ENCODE measurements around the gene SNW1.
A peak's percentile ranks its signal among the peaks of the same experiment; 100 is the strongest.
"Not testable (repeated sequence)": the region's sequence is repeated elsewhere in the genome, so short reads cannot be mapped to it uniquely, and the experiment has no call there.

The SNW1 gene

GRCh38 chr14:77786148-77786547 is 25.2 kb upstream of the SNW1 start:
- Mint-ChIP-seq H3K27me3 (ENCODE audit: low read depth) (peaks cover 5% of the 10 kb centered on the region), H3K4me1 (peaks cover 4% of the 10 kb centered on the region), H3K9me3 (no peaks in the 10 kb centered on the region), H3K4me3 (no peak overlapping the region), H3K27ac (no peak overlapping the region), H3K36me3 (ENCODE audit: low read depth) (no peaks in the 10 kb centered on the region)
- TF ChIP-seq, protein P1, sequence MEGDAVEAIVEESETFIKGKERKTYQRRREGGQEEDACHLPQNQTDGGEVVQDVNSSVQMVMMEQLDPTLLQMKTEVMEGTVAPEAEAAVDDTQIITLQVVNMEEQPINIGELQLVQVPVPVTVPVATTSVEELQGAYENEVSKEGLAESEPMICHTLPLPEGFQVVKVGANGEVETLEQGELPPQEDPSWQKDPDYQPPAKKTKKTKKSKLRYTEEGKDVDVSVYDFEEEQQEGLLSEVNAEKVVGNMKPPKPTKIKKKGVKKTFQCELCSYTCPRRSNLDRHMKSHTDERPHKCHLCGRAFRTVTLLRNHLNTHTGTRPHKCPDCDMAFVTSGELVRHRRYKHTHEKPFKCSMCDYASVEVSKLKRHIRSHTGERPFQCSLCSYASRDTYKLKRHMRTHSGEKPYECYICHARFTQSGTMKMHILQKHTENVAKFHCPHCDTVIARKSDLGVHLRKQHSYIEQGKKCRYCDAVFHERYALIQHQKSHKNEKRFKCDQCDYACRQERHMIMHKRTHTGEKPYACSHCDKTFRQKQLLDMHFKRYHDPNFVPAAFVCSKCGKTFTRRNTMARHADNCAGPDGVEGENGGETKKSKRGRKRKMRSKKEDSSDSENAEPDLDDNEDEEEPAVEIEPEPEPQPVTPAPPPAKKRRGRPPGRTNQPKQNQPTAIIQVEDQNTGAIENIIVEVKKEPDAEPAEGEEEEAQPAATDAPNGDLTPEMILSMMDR (IDR thresholded peaks at IDR 0.05; ENCODE audit: unreplicated experiment in 3 of 3), result no peak

DNA sequence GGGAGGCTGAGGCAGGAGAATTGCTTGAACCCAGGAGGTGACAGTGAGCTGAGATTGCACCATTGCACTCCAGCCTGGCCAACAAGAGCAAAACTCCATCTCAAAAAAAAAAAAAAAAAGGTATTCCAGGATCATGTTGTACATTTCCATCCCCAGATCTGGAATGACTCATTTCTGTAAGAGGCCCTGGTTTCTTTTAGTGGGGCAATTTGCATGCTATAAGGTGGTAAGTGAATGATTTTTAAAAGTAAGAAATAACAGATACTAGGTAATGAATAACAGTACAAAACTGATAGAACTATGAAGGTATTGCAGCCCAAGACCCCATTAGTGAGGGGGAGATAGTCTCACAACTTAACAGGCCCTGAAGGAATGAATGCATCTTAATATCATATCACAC is 21.2 kb upstream of the SNW1 start:
- Mint-ChIP-seq H3K9me3 (no peaks in the 10 kb centered on the region), H3K27me3 (ENCODE audit: low read depth) (peaks cover 5% of the 10 kb centered on the region), H3K27ac (no peak overlapping the region), H3K4me1 (no peaks in the 10 kb centered on the region), H3K4me3 (no peak overlapping the region), H3K36me3 (ENCODE audit: low read depth) (no peaks in the 10 kb centered on the region)
- TF ChIP-seq, protein P1 (IDR thresholded peaks at IDR 0.05; ENCODE audit: unreplicated experiment in 3 of 3), result no peak

DNA sequence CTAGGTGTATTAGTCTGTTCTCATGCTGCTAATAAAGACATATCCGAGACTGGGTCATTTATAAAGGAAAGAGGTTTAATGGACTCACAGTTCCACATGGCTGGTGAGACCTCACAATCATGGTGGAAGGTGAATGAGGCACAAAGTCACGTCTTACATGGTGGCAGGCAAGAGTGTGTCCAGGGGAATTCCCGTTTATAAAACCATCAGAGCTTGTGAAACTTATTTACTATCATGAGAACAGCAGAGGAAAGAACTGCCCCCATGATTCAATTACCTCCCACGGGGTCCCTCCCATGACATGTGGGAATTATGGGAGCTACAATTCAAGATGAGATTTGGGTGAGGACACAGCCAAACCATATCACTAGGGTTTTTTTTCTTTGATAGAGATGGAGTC is 13.0 kb upstream of the SNW1 start:
- not testable (repeated sequence) for H3K9me3 Mint-ChIP-seq; H3K4me3 Mint-ChIP-seq; H3K27ac Mint-ChIP-seq; H3K4me1 Mint-ChIP-seq; H3K36me3 Mint-ChIP-seq (ENCODE audit: low read depth)
- H3K27me3 Mint-ChIP-seq (ENCODE audit: low read depth), result peaks cover 12% of the 10 kb centered on the region

GRCh38 chr14:77768442-77769069 is 7.6 kb upstream of the SNW1 start:
- not testable (repeated sequence) for H3K27me3 Mint-ChIP-seq (ENCODE audit: low read depth); H3K4me3 Mint-ChIP-seq; H3K27ac Mint-ChIP-seq; H3K9me3 Mint-ChIP-seq; H3K4me1 Mint-ChIP-seq; H3K36me3 Mint-ChIP-seq (ENCODE audit: low read depth)

GRCh38 chr14:77763978-77764377 is 3.0 kb upstream of the SNW1 start:
- peaks cover 15% of the 10 kb centered on the region for H3K4me1 Mint-ChIP-seq
- no peak overlapping the region for H3K4me3 Mint-ChIP-seq
- no peaks in the 10 kb centered on the region for H3K27me3 Mint-ChIP-seq (ENCODE audit: low read depth)
- TF ChIP-seq, protein P1 (IDR thresholded peaks at IDR 0.05; ENCODE audit: unreplicated experiment in 3 of 3), result no peak
- no peaks in the 10 kb centered on the region for H3K36me3 Mint-ChIP-seq (ENCODE audit: low read depth)
- H3K27ac Mint-ChIP-seq, result no peak overlapping the region
- no peaks in the 10 kb centered on the region for H3K9me3 Mint-ChIP-seq

DNA sequence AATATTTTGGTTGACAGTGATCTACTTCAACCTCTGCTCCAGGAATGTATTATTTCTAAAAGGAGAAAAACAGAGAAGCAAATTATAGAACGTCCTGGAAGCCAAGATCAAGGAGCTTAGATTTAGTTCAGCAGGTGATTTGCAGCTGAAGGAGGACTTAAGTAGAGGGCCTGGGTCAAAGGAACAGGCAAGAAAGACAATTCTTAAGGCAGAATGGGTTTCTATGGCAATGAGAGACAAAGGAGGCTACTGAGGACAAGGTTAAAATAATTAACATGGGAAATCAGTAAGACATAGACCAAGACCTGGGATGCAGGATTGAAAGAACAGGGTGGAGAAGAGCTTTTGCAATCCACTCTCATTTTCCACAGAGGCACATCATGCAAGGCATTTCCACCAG is 2.4 kb upstream of the SNW1 start:
- Mint-ChIP-seq H3K27me3 (ENCODE audit: low read depth) (no peaks in the 10 kb centered on the region), H3K36me3 (ENCODE audit: low read depth) (peaks cover 5% of the 10 kb centered on the region), H3K9me3 (no peaks in the 10 kb centered on the region), H3K27ac (no peak overlapping the region), H3K4me1 (peaks cover 20% of the 10 kb centered on the region), H3K4me3 (no peak overlapping the region)
- TF ChIP-seq, protein P1 (IDR thresholded peaks at IDR 0.05; ENCODE audit: unreplicated experiment in 3 of 3), result no peak

- peak overlapping the region; percentile 96 to 100 (median 98) for H3K27ac Mint-ChIP-seq
- H3K4me3 Mint-ChIP-seq, result peak overlapping the region; percentile 98 to 99 (median 99)
- peaks cover 21% of the 10 kb centered on the region for H3K4me1 Mint-ChIP-seq
- peaks cover 20% of the 10 kb centered on the region for H3K36me3 Mint-ChIP-seq (ENCODE audit: low read depth)
- H3K9me3 Mint-ChIP-seq, result no peaks in the 10 kb centered on the region
- TF ChIP-seq, protein P1 (IDR thresholded peaks at IDR 0.05; ENCODE audit: unreplicated experiment in 3 of 3), result peak in 1 of 3 experiments; percentile 8
- no peaks in the 10 kb centered on the region for H3K27me3 Mint-ChIP-seq (ENCODE audit: low read depth)
These were observed 412 bp upstream of the SNW1 start for GRCh38 chr14:77761205-77761931.
